ENCODE results near the gene TEX54.
"Not testable (repeated sequence)": the region's sequence is repeated elsewhere in the genome, so short reads cannot be mapped to it uniquely, and the experiment has no call there.

Gene TEX54

GRCh38 chr11:62850911-62851806 lies 18.5 kb upstream of the TEX54 start:
- no peak overlapping the region for H3K4me3 ChIP-seq
- H3K27me3 ChIP-seq = no peaks in the 10 kb centered on the region
- no peak for DNase-seq
- intact Hi-C loops (cut with DNase I; ENCODE audit: low total_unique reads) = no loop called here
- H3K27ac ChIP-seq = no peak overlapping the region
- H3K9me3 ChIP-seq = no peaks in the 10 kb centered on the region
- H3K4me1 ChIP-seq = peaks cover 0 to 20% (median 19%) of the 10 kb centered on the region in 4 donors
- TF ChIP-seq CTCF (IDR thresholded peaks at IDR 0.05) = no peak
- H3K36me3 ChIP-seq = peaks cover 32 to 34% (median 33%) of the 10 kb centered on the region in 3 donors

GRCh38 chr11:62847767-62848314 lies 15.2 kb upstream of the TEX54 start:
- H3K4me3 ChIP-seq = no peak overlapping the region
- H3K27me3 ChIP-seq = no peaks in the 10 kb centered on the region
- H3K36me3 ChIP-seq = peaks cover 15 to 18% (median 17%) of the 10 kb centered on the region in 3 donors
- H3K27ac ChIP-seq = no peak overlapping the region
- no peak for DNase-seq
- intact Hi-C loops (cut with DNase I; ENCODE audit: low total_unique reads) = no loop called here
- no peaks in the 10 kb centered on the region for H3K4me1 ChIP-seq
- no peak for TF ChIP-seq CTCF (IDR thresholded peaks at IDR 0.05)
- H3K9me3 ChIP-seq = no peaks in the 10 kb centered on the region

- no peak for DNase-seq
These were observed 13.5 kb upstream of the TEX54 start for GRCh38 chr11:62846177-62846576.

GRCh38 chr11:62844154-62844553 lies 11.5 kb upstream of the TEX54 start:
- intact Hi-C loops (cut with DNase I; ENCODE audit: low total_unique reads) = no loop called here
- no peak for DNase-seq
- Histone ChIP-seq H3K36me3 (no peaks in the 10 kb centered on the region), H3K4me1 (peaks cover 0 to 16% (median 5%) of the 10 kb centered on the region in 4 donors), H3K9me3 (no peaks in the 10 kb centered on the region), H3K27ac (no peak overlapping the region), H3K4me3 (no peak overlapping the region), H3K27me3 (no peaks in the 10 kb centered on the region)
- TF ChIP-seq CTCF (IDR thresholded peaks at IDR 0.05) = no peak

More at GRCh38 chr11:62846177-62846576, 13.5 kb upstream of the TEX54 start:
- peaks cover 0 to 9% (median 5%) of the 10 kb centered on the region in 4 donors for H3K4me1 ChIP-seq
- no peak overlapping the region for H3K4me3 ChIP-seq
- no peak for TF ChIP-seq CTCF (IDR thresholded peaks at IDR 0.05)
- no peak overlapping the region for H3K27ac ChIP-seq
- peaks cover under 1 to 2% (median under 1%) of the 10 kb centered on the region in 3 donors for H3K36me3 ChIP-seq
- H3K27me3 ChIP-seq = no peaks in the 10 kb centered on the region
- intact Hi-C loops (cut with DNase I; ENCODE audit: low total_unique reads) = no loop called here
- no peaks in the 10 kb centered on the region for H3K9me3 ChIP-seq

- no peak overlapping the region for H3K27ac ChIP-seq
- no peak for DNase-seq
- no peak overlapping the region for H3K4me3 ChIP-seq
- peaks cover 0 to 22% (median 9%) of the 10 kb centered on the region in 4 donors for H3K4me1 ChIP-seq
- no peaks in the 10 kb centered on the region for H3K36me3 ChIP-seq
- H3K27me3 ChIP-seq = no peaks in the 10 kb centered on the region
- intact Hi-C loops (cut with DNase I; ENCODE audit: low total_unique reads) = no loop called here
- H3K9me3 ChIP-seq = no peaks in the 10 kb centered on the region
- TF ChIP-seq CTCF (IDR thresholded peaks at IDR 0.05) = no peak
These were observed 10.8 kb upstream of the TEX54 start for GRCh38 chr11:62843466-62843865.

- H3K9me3 ChIP-seq; intact Hi-C loops (cut with DNase I; ENCODE audit: low total_unique reads); H3K36me3 ChIP-seq; DNase-seq; H3K27me3 ChIP-seq; H3K4me3 ChIP-seq: not testable (repeated sequence)
- H3K4me1 ChIP-seq = peaks cover 0 to 28% (median 15%) of the 10 kb centered on the region in 4 donors
- H3K27ac ChIP-seq = peak overlapping the region; percentile 91 to 95
These were observed 10.2 kb upstream of the TEX54 start for GRCh38 chr11:62842891-62843290.

All from tibial artery (tissue), 4 donors.